Measurements from ENCODE around the gene TPCN2. TPM values are rescaled to one million over a fixed set of nuclear protein-coding genes. Genes with fewer than 3 reads are reported as not detected.
"Not testable (repeated sequence)": the region's sequence is repeated elsewhere in the genome, so short reads cannot be mapped to it uniquely, and the experiment has no call there.

Gene TPCN2
- polyA plus RNA-seq, 3 donors from 2014 or later = 4.8 to 7.0 (median 5.0) TPM

DNA sequence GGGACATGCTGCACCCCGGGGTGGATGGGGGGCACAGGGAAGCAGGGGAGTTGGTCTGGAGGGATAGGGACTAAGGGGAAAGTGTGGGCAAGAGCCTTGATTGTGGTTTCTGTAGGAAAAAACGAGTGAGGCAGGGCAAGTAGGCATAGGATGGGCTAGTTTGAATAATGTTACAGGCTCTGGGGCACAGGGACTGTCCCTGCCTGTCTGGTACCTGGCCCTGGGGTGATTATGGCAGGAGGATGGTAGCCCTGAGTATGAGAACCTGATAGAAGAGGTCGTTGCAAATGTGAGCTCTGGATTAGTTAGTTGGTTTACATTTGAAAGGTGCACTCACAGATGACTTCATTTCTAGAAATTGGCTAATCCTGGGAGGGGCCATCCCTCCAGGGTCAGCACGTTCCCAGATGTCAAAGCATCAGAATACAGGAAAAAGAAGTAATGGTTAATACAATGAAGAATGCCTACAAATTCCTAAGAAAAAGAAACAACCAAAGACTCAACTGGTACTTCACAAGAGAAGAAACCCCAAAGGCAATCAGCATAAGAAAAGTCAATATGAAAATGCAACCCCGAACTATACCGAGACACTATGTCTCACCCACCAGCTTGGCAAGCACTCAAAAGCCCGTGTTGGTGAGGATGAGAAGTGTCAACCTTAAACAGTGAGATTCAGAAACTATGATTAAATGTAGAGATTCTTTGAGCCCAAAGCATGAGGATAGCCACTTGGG, 95.8 kb downstream of the TPCN2 start:
- Mint-ChIP-seq H3K4me3 (no peak overlapping the region), H3K27ac (no peak overlapping the region), H3K36me3 (peaks cover 0 to 4% (median 0%) of the 10 kb centered on the region in 3 donors), H3K9me3 (peaks cover 0 to 12% (median 8%) of the 10 kb centered on the region in 6 donors), H3K27me3 (ENCODE audit: low read depth in 3 of 3) (peaks cover 3 to 13% (median 12%) of the 10 kb centered on the region in 3 donors), H3K4me1 (no peaks in the 10 kb centered on the region)
- DNase-seq = no peak

DNA sequence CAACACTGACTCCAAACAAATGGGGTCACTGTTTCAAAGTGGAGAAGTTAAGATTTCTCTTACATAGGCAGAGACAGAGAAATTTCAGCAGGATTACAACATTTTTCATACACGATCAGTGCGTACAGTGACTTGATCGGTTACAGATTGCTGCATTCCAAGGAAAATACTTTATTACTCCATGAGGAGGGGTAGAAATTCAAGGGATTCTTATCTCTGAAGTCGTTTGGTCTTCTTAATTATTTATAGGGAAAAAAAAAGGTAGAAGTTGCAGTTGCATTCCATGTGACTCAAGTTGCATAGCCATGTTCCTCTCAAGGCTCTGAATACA, 96.3 kb downstream of the TPCN2 start:
- Mint-ChIP-seq H3K9me3 (peaks cover 0 to 12% (median 8%) of the 10 kb centered on the region in 6 donors), H3K27ac (no peak overlapping the region), H3K4me1 (no peaks in the 10 kb centered on the region), H3K36me3 (peaks cover 0 to 5% (median under 1%) of the 10 kb centered on the region in 3 donors), H3K27me3 (ENCODE audit: low read depth in 3 of 3) (peaks cover 3 to 13% (median 12%) of the 10 kb centered on the region in 3 donors), H3K4me3 (no peak overlapping the region)
- no peak for DNase-seq

DNA sequence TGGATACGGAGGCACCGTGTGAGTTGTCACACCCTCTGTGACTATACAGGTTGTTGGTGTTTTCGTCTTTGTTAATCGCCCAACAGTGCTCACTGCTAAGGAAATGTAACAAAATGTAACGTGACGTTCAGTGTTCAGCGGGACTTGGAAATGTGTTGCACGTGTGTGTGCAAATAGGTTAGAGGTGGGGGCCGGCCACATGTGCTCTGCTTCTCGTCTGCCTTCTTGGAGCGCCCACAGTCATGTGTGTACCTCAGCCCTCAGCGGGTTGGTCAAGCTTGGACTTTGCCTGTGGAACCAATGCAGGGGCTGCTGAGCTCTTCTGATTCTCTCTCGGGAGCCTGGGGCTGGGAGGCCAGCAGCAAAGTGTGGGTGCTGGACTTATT, 99.6 kb downstream of the TPCN2 start:
- no peak for DNase-seq
- Mint-ChIP-seq H3K36me3 (peaks cover 0 to 8% (median 4%) of the 10 kb centered on the region in 3 donors), H3K27ac (no peak overlapping the region), H3K27me3 (ENCODE audit: low read depth in 3 of 3) (peaks cover 0 to 20% (median 7%) of the 10 kb centered on the region in 3 donors), H3K4me1 (no peaks in the 10 kb centered on the region), H3K4me3 (no peak overlapping the region), H3K9me3 (peaks cover 0 to 12% (median 8%) of the 10 kb centered on the region in 6 donors)

DNA sequence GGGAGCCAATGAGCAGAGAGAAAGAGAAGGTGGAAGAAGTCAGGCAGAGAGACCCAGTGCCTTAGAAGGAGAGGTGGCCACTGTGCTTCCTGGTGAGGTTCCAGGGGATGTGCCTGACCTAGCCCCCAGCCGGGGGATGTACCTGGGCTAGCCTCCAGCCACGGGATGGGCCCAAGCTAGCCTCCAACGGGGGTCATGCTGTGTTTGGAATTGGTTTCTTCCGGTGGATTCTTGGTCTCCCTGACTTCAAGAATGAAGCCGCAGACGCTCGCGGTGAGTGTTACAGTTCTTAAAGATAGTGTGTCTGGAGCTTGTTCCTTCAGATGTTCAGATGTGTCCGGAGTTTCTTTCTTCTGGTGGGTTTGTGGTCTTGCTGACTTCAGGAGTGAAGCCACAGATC, 100.1 kb downstream of the TPCN2 start:
- Mint-ChIP-seq H3K27me3 (ENCODE audit: low read depth in 3 of 3) (peaks cover 0 to 20% (median 7%) of the 10 kb centered on the region in 3 donors), H3K4me3 (no peak overlapping the region), H3K27ac (no peak overlapping the region), H3K9me3 (peaks cover 0 to 12% (median 8%) of the 10 kb centered on the region in 6 donors), H3K4me1 (no peaks in the 10 kb centered on the region), H3K36me3 (peaks cover 0 to 8% (median 4%) of the 10 kb centered on the region in 3 donors)
- DNase-seq = no peak

DNA sequence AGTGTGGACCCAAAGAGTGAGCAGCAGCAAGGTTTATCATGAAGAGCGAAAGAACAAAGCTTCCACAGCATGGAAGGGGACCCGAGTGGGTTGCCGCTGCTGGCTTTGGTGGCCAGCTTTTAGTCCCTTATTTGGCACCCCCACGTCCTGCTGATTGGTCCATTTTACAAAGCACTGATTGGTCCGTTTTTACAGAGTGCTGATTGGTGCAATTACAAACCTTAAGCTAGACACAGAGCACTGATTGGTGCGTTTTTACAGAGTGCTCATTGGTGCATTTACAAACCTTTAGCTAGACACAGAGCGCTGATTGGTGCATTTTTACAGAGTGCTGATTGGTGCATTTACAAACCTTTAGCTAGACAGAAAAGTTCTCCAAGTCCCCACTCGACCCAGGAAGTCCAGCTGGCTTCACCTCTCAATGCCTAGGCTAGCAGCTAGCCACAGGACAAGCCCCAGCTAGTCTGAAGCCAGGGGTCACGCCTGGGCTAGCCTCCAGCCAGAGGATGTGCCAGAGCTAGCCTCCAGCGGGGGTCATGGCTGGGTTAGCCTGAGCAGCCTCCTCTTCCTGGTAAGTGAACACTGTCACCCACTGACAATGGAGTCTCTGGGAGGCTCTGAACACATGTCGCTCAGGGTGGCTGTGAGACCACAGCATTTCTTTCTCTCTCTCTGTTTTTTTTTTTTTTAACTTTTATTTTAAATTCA, 100.8 kb downstream of the TPCN2 start:
- not testable (repeated sequence) for DNase-seq, H3K4me1 Mint-ChIP-seq, H3K36me3 Mint-ChIP-seq, H3K27ac Mint-ChIP-seq, H3K4me3 Mint-ChIP-seq
- H3K27me3 Mint-ChIP-seq (ENCODE audit: low read depth in 3 of 3) = peaks cover 0 to 17% (median 7%) of the 10 kb centered on the region in 3 donors
- peaks cover 0 to 12% (median 8%) of the 10 kb centered on the region in 6 donors for H3K9me3 Mint-ChIP-seq

DNA sequence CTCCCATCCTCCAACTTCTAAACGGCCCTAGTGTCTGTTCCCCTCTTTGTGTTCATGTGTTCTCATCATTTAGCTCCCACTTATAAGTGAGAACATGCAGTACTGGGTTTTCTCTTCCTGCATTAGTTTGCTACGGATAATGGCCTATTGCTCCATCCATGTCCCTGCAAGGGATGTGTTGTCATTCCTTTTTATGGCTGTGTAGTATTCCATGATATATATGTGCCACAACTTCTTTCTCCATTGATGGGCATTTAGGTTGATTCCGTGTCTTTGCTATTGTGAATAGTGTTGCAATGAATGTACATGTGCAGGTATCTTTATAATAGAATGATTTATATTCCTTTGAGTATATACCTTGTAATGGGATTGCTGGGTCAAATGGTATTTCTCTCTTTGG, 101.4 kb downstream of the TPCN2 start:
- peaks cover 0 to 12% (median 8%) of the 10 kb centered on the region in 6 donors for H3K9me3 Mint-ChIP-seq
- no peaks in the 10 kb centered on the region for H3K4me1 Mint-ChIP-seq
- H3K4me3 Mint-ChIP-seq = no peak overlapping the region

DNA sequence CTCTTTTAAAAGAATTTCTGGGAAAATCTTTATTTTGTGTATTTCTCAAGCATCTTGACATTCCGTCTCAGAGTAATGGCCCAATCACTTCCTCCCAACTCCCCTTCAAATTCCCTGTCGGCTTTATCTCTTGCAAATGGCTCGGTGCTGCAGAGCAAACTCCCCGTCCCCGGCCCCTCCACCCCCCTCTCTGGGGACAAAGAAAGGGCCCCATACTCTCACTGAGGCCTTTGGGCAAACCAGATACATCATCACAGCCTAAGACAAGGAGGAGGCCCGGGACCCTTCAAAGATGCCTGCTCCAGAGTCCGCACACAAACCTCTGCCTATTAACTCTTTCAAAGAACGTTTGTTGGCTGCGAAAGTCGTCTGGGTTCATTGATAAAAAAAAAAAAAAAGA, 103.1 kb downstream of the TPCN2 start:
- Mint-ChIP-seq H3K27me3 (ENCODE audit: low read depth in 3 of 3) (peaks cover 0 to 23% (median 5%) of the 10 kb centered on the region in 3 donors), H3K9me3 (peaks cover 0 to 3% (median under 1%) of the 10 kb centered on the region in 6 donors), H3K27ac (no peak overlapping the region), H3K4me3 (no peak overlapping the region), H3K4me1 (no peaks in the 10 kb centered on the region), H3K36me3 (peaks cover 0 to 8% (median 4%) of the 10 kb centered on the region in 3 donors)
- no peak for DNase-seq

More for the DNA sequence above, 101.4 kb downstream of the TPCN2 start:
- no peak overlapping the region for H3K27ac Mint-ChIP-seq
- peaks cover 0 to 17% (median 3%) of the 10 kb centered on the region in 3 donors for H3K27me3 Mint-ChIP-seq (ENCODE audit: low read depth in 3 of 3)
- peaks cover 0 to 8% (median 4%) of the 10 kb centered on the region in 3 donors for H3K36me3 Mint-ChIP-seq
- DNase-seq = no peak

DNA sequence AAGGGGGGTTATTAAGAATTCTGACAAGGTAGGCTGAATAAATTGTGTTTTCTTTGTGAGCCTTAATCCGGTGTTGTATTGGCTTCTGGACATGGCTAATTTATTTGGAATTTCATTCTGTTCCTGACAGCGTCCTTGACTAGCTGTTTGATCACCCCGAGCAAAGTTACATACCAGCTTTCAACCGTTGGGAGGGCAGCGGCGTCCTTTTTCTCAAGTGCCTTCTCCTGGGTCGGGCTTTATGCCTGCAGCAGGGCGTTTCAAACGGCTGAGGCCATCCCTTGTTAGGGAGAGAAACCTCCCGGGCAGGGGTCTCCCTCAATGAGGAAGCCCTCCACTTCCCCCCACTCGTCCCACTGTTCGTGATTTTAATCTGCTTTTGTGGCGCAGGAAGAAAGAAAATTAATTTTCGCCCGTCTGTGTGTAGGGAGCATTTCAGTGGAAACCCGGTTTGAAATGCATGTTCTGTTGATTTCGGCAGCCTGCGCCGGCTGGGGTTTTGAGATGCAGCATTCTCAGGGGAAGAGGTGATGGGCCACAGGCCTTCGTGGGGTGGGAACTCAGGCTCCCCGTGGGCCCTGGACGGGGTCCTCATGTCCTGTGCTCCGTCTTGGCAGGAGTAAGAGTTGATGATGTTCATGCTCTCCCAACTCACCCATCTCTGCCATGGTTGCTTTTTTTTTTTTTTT, 104.1 kb downstream of the TPCN2 start:
- H3K4me3 Mint-ChIP-seq = no peak overlapping the region
- H3K9me3 Mint-ChIP-seq = no peaks in the 10 kb centered on the region
- peaks cover 0 to 8% (median 4%) of the 10 kb centered on the region in 3 donors for H3K36me3 Mint-ChIP-seq
- DNase-seq = no peak
- H3K27ac Mint-ChIP-seq = no peak overlapping the region
- peaks cover 0 to 23% (median 5%) of the 10 kb centered on the region in 3 donors for H3K27me3 Mint-ChIP-seq (ENCODE audit: low read depth in 3 of 3)
- H3K4me1 Mint-ChIP-seq = no peaks in the 10 kb centered on the region

DNA sequence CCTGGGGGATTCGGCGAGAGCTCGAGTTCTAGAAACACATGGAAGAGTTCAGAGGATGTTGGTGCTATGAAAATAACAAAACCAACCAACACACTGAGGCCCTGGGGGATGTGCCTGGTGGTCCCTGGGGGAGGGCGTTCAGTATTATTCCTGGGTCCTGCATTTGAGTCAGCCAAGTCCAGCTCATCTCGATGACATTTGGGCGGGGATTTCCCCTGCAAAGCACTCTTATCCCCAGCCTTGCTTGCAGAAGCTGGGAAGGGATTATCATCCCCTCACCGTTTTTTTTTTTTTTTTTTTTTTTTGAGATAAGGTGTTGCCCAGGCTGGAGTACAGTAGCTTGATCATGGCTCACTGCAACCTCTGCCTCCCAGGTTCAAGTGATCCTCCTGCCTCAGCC, 104.9 kb downstream of the TPCN2 start:
- no peak for DNase-seq
- no peaks in the 10 kb centered on the region for H3K9me3 Mint-ChIP-seq
- H3K27ac Mint-ChIP-seq = no peak overlapping the region
- peaks cover 0 to 21% (median 5%) of the 10 kb centered on the region in 3 donors for H3K27me3 Mint-ChIP-seq (ENCODE audit: low read depth in 3 of 3)
- H3K4me1 Mint-ChIP-seq = no peaks in the 10 kb centered on the region
- peaks cover 0 to 8% (median 4%) of the 10 kb centered on the region in 3 donors for H3K36me3 Mint-ChIP-seq
- no peak overlapping the region for H3K4me3 Mint-ChIP-seq

DNA sequence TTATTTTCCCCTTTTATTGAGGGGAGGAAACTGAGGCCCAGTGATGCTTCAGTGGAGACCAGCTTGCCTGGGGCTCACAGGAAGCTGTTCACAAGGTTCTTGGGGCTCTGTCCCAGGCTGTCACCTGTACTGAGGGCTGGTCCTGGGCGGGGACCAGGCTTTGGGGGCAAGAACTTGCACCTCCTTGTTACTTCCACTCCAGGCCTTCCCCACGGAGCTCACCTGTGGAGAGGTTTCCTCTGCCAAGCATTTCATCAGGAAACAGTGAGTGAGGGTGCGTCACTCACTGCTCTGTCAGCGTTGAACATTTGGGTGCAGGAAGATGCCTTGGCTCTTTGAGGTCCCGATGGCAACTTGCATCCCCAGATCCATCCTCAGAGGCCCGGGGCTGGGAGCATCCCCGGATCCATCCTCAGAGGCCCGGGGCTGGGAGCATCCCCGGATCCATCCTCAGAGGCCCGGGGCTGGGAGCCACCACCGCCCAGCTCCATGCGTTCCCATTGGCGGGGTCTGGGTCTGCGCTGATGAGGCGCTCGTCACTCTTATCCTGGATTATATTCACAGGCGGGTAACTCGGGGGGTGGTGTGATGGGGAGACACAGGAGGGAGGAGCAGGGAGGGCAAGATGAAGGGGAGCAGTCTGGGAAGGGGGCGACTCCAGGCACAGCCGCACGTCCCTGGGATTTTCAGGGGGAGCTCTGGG, 105.6 kb downstream of the TPCN2 start:
- H3K27ac Mint-ChIP-seq = no peak overlapping the region
- H3K4me3 Mint-ChIP-seq = no peak overlapping the region
- H3K36me3 Mint-ChIP-seq = peaks cover 0 to 4% (median 4%) of the 10 kb centered on the region in 3 donors
- H3K9me3 Mint-ChIP-seq = no peaks in the 10 kb centered on the region
- H3K27me3 Mint-ChIP-seq (ENCODE audit: low read depth in 3 of 3) = peaks cover 0 to 19% (median 5%) of the 10 kb centered on the region in 3 donors
- H3K4me1 Mint-ChIP-seq = no peaks in the 10 kb centered on the region
- DNase-seq = no peak

DNA sequence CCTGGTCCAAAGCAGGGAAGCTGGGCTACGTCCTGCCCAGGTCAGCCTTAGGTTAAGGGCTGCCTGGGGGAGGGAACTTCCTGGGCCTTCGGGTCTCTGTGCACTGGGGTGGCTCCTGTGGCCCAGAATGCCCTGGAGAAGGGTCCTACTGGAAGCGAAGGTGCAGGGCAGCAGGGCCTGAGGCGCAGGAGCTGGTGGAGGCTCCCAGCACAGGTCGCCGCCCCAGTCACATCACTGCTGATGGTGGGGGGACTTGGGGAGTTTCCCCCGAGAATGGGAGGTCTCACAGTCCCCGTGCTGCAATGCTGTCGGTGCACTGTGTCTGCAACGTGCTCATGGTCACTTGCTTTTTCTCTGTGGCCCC, 106.2 kb downstream of the TPCN2 start:
- peaks cover 0 to 19% (median 5%) of the 10 kb centered on the region in 3 donors for H3K27me3 Mint-ChIP-seq (ENCODE audit: low read depth in 3 of 3)
- H3K27ac Mint-ChIP-seq = no peak overlapping the region
- no peak for DNase-seq
- no peak overlapping the region for H3K4me3 Mint-ChIP-seq
- peaks cover 0 to 4% (median 4%) of the 10 kb centered on the region in 3 donors for H3K36me3 Mint-ChIP-seq
- H3K9me3 Mint-ChIP-seq = no peaks in the 10 kb centered on the region
- H3K4me1 Mint-ChIP-seq = no peaks in the 10 kb centered on the region

DNA sequence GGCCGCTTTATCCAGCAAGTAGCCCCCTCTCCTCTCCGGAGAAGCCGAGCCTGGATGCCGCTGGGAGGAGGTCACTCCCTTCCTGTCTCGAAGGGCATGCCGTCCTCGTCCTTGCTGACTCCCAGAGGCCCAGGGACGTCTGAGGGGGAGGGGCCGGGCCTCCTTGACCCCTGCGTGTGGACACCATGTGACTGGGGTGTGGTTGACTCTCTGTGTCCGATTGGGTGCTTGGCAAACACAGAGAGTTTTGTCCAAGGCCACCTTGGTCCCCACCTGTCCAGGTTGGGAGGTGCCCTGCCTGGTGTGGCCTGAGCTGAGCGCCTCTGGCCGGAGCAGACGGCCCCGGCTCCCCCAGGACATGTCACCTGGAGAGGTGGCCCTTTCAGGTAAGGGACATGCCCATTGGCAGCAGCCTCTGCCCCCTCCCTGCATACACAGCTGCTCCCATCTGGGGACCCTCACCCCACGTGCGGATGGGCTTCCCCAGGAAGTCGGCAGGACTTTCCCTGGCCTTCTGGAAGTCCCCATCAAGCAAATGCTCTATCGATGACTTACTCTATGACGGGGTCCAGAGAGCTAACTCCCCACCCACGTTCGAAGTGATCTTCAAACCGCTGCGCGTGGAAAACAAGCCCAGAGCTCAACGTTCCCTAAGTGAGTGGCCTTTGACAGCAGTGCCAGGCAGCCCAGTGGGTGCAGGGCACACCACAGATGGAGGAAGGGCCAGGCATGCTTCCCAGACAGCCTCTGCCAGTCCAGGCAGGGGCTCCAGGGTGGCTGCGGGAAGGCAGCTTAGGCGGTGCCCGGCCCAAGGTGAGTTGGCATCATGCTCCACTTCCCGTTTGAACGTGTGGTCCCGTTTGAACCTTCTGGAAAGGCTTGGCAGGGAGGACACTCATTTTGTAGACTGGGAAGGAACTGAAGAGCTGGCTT, 106.8 kb downstream of the TPCN2 start, which contains the start of gene SMIM38:
Gene SMIM38 (plus strand): TSS at position 634 of the 933 bp plus-strand sequence. CDS start 1,912 bp downstream, outside the sequence.
- H3K27ac Mint-ChIP-seq = no peak within 1 kb of the TSS
- DNase-seq = no peak
- peaks cover 2 to 17% (median 5%) of the 10 kb centered on the region in 3 donors for H3K27me3 Mint-ChIP-seq (ENCODE audit: low read depth in 3 of 3)
- no peaks in the 10 kb centered on the region for H3K9me3 Mint-ChIP-seq
- no peak within 1 kb of the TSS for H3K4me3 Mint-ChIP-seq
- no peaks in the 10 kb centered on the region for H3K4me1 Mint-ChIP-seq
- no peaks in the 10 kb centered on the region for H3K36me3 Mint-ChIP-seq

Measured in immature natural killer cell (primary cell).